AG04450 (cell line): ENCODE measurements around the gene LYPD1. TPM values are rescaled to one million over a fixed set of nuclear protein-coding genes. Genes with fewer than 3 reads are reported as not detected.

ENCODE experiments used
- CTCF ChIA-PET: fragments of 300-600, 350-600 bp; formaldehyde crosslinking; extraction: SDS; loops from one replicate; lab custom pipeline; 2022; ENCODE audit warnings: antibody characterized with exemption, inconsistent platforms; lab: Charles Lee
- POLR2A ChIA-PET: fragments of 350-600 bp; formaldehyde crosslinking; extraction: SDS; loops from one replicate; lab custom pipeline; 2021; ENCODE audit warnings: antibody characterized with exemption, inconsistent platforms; lab: Yijun Ruan, JAX
- DNase-seq: peaks from one replicate; pipeline ENCODE4 v3.0.0-alpha.2; 2011; ENCODE audit warnings: low read depth, low spot score
- H3K27ac ChIP-seq: one replicate; pipeline ENCODE4 v1.5.1; 2012; ENCODE audit warnings: low read depth, low read length, control low read depth
- H3K27me3 ChIP-seq: one replicate; pipeline ENCODE4 v1.6.0; 2012; ENCODE audit warnings: low read length; ENCODE audit not compliant: control insufficient read depth, insufficient read depth
- H3K4me3 ChIP-seq: 2 replicates; pipeline ENCODE4 v1.5.1; 2011; ENCODE audit warnings: mild to moderate bottlenecking, low read depth, low read length, control low read depth
- H3K9me3 ChIP-seq: 2 replicates; pipeline ENCODE4 v1.5.1; 2012; ENCODE audit warnings: low read length; ENCODE audit not compliant: control insufficient read depth, insufficient read depth
- CTCF ChIP-seq: IDR thresholded peaks from 2 replicates; pipeline ENCODE4 v1.5.1; 2011; ENCODE audit warnings: low read depth, low read length, control low read depth, inconsistent platforms
- polyA plus RNA-seq: library from polyadenylated mRNA; depleted of rRNA; stranded (reverse); fragments of >200 nt; gene quantifications from 2 replicates; pipeline ENCODE4 v1.2.3, GENCODE V29; 2011

Gene LYPD1
- polyA plus RNA-seq, 1 experiment: 60.3 TPM

- peak; percentile 39 for TF ChIP-seq CTCF
- ChIA-PET CTCF (interaction anchor here (0.5 to 2.3 kb wide), 6 partner anchors 9 to 123 kb away, joined by 3 to 12 read pairs (median 4); no protein-coding TSS in a partner anchor), POLR2A (interaction anchor here (0.8 to 1.7 kb wide), 3 partner anchors 16 to 183 kb away, joined by 3 to 4 read pairs (median 3); no protein-coding TSS in a partner anchor)
- no peak for DNase-seq
- H3K9me3 ChIP-seq: no peaks in the 10 kb centered on the region
- no peak overlapping the region for H3K27ac ChIP-seq
- no peaks in the 10 kb centered on the region for H3K27me3 ChIP-seq
- H3K4me3 ChIP-seq: peak overlapping the region; percentile 76
These were observed 758 bp downstream of the LYPD1 start for GRCh38 chr2:132668987-132669907.

- H3K27ac ChIP-seq: no peak overlapping the region
- peak overlapping the region; percentile 76 for H3K4me3 ChIP-seq
- H3K27me3 ChIP-seq: no peaks in the 10 kb centered on the region
- peak; percentile 54 for TF ChIP-seq CTCF
- ChIA-PET POLR2A (interaction anchor here (0.7 to 1.7 kb wide), 5 partner anchors 15 to 184 kb away, joined by 3 to 4 read pairs (median 3); no protein-coding TSS in a partner anchor), CTCF (interaction anchor here (0.5 to 2.3 kb wide), 6 partner anchors 10 to 122 kb away, joined by 3 to 12 read pairs (median 4); no protein-coding TSS in a partner anchor)
- no peaks in the 10 kb centered on the region for H3K9me3 ChIP-seq
- no peak for DNase-seq
These were observed 1.7 kb downstream of the LYPD1 start for GRCh38 chr2:132668189-132668823.

GRCh38 chr2:132667706-132668105 is 2.3 kb downstream of the LYPD1 start:
- no peak for TF ChIP-seq CTCF
- H3K27me3 ChIP-seq: no peaks in the 10 kb centered on the region
- peak overlapping the region; percentile 76 for H3K4me3 ChIP-seq
- ChIA-PET CTCF (interaction anchor here (1.1 to 2.3 kb wide), 4 partner anchors 9 to 46 kb away, joined by 3 to 12 read pairs (median 4); no protein-coding TSS in a partner anchor), POLR2A (interaction anchor here (0.7 to 1.7 kb wide), 3 partner anchors 15 to 43 kb away, joined by 3 to 4 read pairs (median 3); no protein-coding TSS in a partner anchor)
- no peaks in the 10 kb centered on the region for H3K9me3 ChIP-seq
- H3K27ac ChIP-seq: no peak overlapping the region
- DNase-seq: no peak

GRCh38 chr2:132665401-132666140 is 4.4 kb downstream of the LYPD1 start:
- H3K27me3 ChIP-seq: no peaks in the 10 kb centered on the region

More at GRCh38 chr2:132665401-132666140, 4.4 kb downstream of the LYPD1 start:
- Histone ChIP-seq H3K9me3 (no peaks in the 10 kb centered on the region), H3K27ac (no peak overlapping the region), H3K4me3 (no peak overlapping the region)
- POLR2A ChIA-PET: no interaction called here
- CTCF ChIA-PET: interaction anchor here (1.2 kb wide), 1 partner anchor 14 kb away, joined by 3 read pairs; no protein-coding TSS in a partner anchor
- no peak for TF ChIP-seq CTCF
- no peak for DNase-seq
